Small intestine (tissue), 7 donors: ENCODE data around the gene MEIKIN. TPM values are rescaled to one million over a fixed set of nuclear protein-coding genes. Genes with fewer than 3 reads are reported as not detected.

Experiments used
- DNase-seq, 2 donors: peaks; one replicate each; pipeline versions ENCODE4 v3.0.0 to v3.0.0-alpha.2; 2013
- FAIRE-seq: peaks from 2 replicates; lab custom pipeline; 2012; peaks lifted over from hg19 to GRCh38; lab: Jason Lieb, UNC
- H3K27ac ChIP-seq, 3 donors: one replicate each; pipeline ENCODE4 v1.5.1; 2013; ENCODE audit warnings: low read length in 2 of 3, mild to moderate bottlenecking in 2 of 3, control low read depth in 1 of 3, inconsistent platforms in 1 of 3, low read depth in 1 of 3, moderate library complexity in 1 of 3
- H3K27me3 ChIP-seq, 3 donors: one replicate each; pipeline ENCODE4 v1.6.1; 2013; ENCODE audit warnings: low read length in 3 of 3, inconsistent platforms in 1 of 3; ENCODE audit not compliant: control insufficient read depth in 3 of 3, insufficient read depth in 3 of 3
- H3K36me3 ChIP-seq, 3 donors: one replicate each; pipeline ENCODE4 v1.6.1; 2013; ENCODE audit warnings: low read length in 3 of 3, inconsistent platforms in 1 of 3, low read depth in 1 of 3, mild to moderate bottlenecking in 1 of 3, moderate library complexity in 1 of 3; ENCODE audit not compliant: control insufficient read depth in 3 of 3, insufficient read depth in 2 of 3
- H3K4me1 ChIP-seq, 3 donors: one replicate each; pipeline ENCODE4 v1.6.1; 2013; ENCODE audit warnings: low read length in 2 of 3, inconsistent platforms in 1 of 3, low read depth in 1 of 3, mild to moderate bottlenecking in 1 of 3, moderate library complexity in 1 of 3; ENCODE audit not compliant: control insufficient read depth in 3 of 3, insufficient read depth in 2 of 3
- H3K4me3 ChIP-seq, 3 donors: one replicate each; pipeline ENCODE4 v1.5.1; 2013; ENCODE audit warnings: low read length in 3 of 3, control low read depth in 1 of 3, inconsistent platforms in 1 of 3, low read depth in 1 of 3, mild to moderate bottlenecking in 1 of 3, moderate library complexity in 1 of 3
- H3K9me3 ChIP-seq, 2 donors: one replicate each; pipeline ENCODE4 v1.6.1; 2013; ENCODE audit warnings: low read depth in 1 of 2, low read length in 1 of 2; ENCODE audit not compliant: control insufficient read depth in 2 of 2, insufficient read depth in 1 of 2
- WGBS, 3 donors: extraction: QIAGEN DNeasy Blood & Tissue Kit; methylation state at CpG; one replicate each; pipeline ENCODE4 v1.1.7; 2013; 5-methylcytosine and 5-hydroxymethylcytosine counted together
- polyA plus RNA-seq, 4 donors: library from polyadenylated mRNA; stranded (reverse) in 3 of 4; unstranded in 1 of 4; fragments of 200-250 nt in 3 of 4; fragments of 120-200 nt in 1 of 4; gene quantifications; one replicate each; pipeline versions ENCODE4 v1.2.1 to v1.2.3, GENCODE V29; 2013
- donor health status: healthy with polysubstance abuse.
- donor health status: control.
- donor health status: control.
- donor health status: Bipolar disorder and iron deficiency.
- donor health status: healthy.

The MEIKIN gene
- polyA plus RNA-seq, 4 donors, result 3.8 TPM; not detected in 3

DNA sequence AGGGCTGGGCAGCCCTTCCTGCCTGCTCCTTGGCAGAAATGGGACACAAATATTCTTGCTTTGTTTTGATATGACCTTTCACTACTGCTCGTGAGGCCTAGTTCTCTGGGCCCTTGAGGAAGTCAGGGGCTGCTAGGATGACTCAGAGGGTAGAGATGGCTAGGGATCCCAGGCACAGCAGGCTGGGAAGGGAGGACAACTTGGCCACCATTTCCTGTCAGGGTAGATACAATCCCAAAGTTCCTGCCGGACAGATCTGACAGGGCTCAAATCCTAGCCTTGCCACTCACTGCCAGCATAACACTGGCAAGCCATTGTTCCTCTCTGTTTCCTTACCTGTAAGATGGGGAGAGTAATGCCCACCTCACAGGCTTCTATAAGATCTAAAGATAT, 31.7 kb upstream of the MEIKIN start:
- no peaks in the 10 kb centered on the region for H3K36me3 ChIP-seq
- FAIRE-seq (no peak), DNase-seq (no peak)
- H3K4me3 ChIP-seq, result no peak overlapping the region
- no peak overlapping the region for H3K27ac ChIP-seq
- peaks cover 0 to 7% (median 3%) of the 10 kb centered on the region in 3 donors for H3K4me1 ChIP-seq
- WGBS, 3 donors, result 78 to 81% (median 79%) methylated on average over 2 of the region's 2 CpGs
- no peaks in the 10 kb centered on the region for H3K27me3 ChIP-seq
- no peaks in the 10 kb centered on the region for H3K9me3 ChIP-seq

DNA sequence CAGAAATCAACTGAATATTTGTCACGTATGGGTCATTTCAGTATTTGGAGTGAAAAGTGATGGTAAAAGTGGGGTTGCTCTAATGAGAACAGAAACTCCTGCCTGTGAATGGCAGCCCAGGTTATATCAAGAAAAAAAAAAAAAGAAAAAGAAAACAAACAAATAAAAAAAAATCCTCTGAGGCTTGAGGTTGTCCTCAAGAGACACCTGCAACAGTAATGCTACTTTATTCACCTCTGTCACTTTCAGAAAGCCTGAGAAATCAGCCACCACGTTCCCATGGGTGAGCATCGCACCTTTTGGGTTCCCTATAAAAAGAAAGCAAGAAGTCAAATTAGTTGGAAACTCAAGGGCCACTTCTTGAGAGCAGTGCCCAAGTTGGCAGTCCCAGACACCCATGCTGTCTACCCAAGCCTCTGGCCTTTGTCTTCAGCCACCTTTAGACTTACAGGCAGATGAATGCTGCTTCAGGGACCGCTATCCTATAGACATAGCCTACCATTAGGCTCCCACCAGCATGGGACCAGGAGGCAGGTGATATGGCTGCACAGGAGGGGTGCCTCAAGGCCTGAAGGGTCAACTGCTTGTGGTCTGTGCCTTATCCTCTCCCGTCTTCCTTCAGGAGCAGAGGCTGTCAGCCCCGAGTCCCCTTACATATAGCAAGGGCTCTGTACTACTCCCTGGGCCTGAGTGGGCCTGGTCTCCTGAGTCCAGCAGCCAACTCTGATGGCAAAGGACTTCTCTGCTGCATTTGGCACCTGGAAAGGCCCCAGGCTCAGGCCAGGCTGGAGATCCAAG, 31.1 kb upstream of the MEIKIN start:
- FAIRE-seq (no peak), DNase-seq (no peak)
- H3K27me3 ChIP-seq, result no peaks in the 10 kb centered on the region
- no peaks in the 10 kb centered on the region for H3K9me3 ChIP-seq
- no peaks in the 10 kb centered on the region for H3K36me3 ChIP-seq
- no peak overlapping the region for H3K27ac ChIP-seq
- no peak overlapping the region for H3K4me3 ChIP-seq
- WGBS, 3 donors, result 91% methylated on average over 6 of the region's 6 CpGs
- peaks cover 0 to 7% (median 3%) of the 10 kb centered on the region in 3 donors for H3K4me1 ChIP-seq

DNA sequence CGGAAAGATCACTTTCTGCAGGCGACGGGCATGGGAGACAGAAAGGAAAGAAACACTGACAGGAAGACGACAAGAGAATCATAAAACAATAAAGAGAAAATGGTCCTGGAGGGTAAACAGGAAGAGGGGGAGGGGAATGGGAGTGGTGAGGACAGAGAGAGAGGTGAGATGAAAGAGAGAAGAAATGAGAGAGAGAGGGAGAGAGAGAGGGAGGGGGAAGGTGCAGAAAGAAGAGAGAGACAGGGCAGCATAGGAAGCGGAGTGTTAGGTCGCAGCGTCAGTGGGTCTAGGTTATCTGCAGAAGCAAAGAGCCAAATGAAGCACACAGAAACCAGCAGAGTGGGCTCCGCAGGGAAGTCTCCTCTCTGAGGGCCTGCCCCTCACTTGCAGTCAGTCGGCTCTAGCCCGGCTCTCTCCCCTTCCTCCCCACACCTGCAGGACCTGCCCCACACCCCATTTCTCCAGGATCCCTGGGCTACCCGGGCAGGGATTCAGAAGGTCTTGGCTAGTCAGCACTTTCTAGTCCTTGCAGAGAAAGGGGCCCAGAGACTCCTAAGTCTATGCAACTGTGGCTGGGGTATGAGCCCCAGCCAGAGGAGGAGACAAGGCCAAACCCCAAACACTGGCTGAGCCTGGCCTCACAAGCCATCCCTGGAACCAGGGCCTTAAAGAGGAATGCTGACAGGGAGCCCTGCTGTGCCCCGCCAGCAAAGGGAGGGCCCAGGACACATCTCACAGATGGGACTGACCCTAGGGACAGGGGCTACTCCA, 29.7 kb upstream of the MEIKIN start:
- WGBS, 3 donors, result 42 to 47% (median 44%) methylated on average over 11 to 12 of the region's 12 CpGs
- peaks cover 0 to 7% (median 3%) of the 10 kb centered on the region in 3 donors for H3K4me1 ChIP-seq
- peak overlapping the region in 1 of 3 donors; percentile 41 for H3K27ac ChIP-seq
- no peak overlapping the region for H3K4me3 ChIP-seq
- no peak for FAIRE-seq
- no peaks in the 10 kb centered on the region for H3K27me3 ChIP-seq
- no peaks in the 10 kb centered on the region for H3K36me3 ChIP-seq
- peak; percentile 32 to 44 for DNase-seq
- no peaks in the 10 kb centered on the region for H3K9me3 ChIP-seq

DNA sequence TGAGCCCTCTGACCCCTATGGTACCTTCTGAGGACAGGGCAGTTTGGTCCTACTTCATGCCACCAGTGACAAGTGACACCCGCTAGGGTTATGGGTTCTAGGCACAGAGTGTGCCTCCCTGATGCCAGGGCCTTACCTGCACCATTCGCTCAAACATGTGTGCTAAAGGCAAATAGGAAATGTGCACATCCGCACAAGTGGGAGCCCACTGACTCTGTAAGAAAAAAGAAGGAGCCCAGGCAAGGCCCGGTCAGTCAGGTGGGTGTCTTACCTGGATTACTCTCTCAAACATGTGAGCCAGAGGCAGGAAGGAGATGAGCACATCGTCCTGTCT, 29.1 kb upstream of the MEIKIN start:
- H3K4me3 ChIP-seq, result no peak overlapping the region
- H3K27me3 ChIP-seq, result no peaks in the 10 kb centered on the region
- no peak for FAIRE-seq
- DNase-seq, result no peak
- peak overlapping the region in 1 of 3 donors; percentile 14 for H3K27ac ChIP-seq
- H3K36me3 ChIP-seq, result no peaks in the 10 kb centered on the region
- H3K9me3 ChIP-seq, result no peaks in the 10 kb centered on the region
- WGBS, 3 donors, result 69 to 77% (median 71%) methylated on average over 5 of the region's 5 CpGs
- peaks cover 0 to 7% (median 3%) of the 10 kb centered on the region in 3 donors for H3K4me1 ChIP-seq

DNA sequence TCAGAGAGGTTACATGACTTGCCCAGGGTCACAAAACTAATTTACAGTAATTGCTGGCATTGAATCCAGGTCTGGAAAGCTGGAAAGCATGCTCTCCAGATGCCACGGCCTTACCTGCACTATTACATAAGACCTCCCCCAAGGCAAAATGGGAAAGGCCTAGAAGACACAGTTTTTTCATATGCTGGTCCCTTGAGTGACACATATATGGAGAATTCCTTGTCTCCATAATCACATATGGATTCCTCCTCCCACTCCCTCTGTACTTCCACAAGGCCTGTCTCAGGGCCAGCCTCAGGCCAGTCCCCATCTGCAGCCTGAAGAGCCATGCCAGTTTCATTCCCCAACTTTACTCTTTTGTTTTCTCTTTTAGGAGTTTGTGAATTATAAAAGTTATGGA, 28.6 kb upstream of the MEIKIN start:
- no peak for FAIRE-seq
- Histone ChIP-seq H3K9me3 (no peaks in the 10 kb centered on the region), H3K36me3 (no peaks in the 10 kb centered on the region), H3K27me3 (no peaks in the 10 kb centered on the region), H3K4me1 (peaks cover 0 to 7% (median 3%) of the 10 kb centered on the region in 3 donors), H3K4me3 (no peak overlapping the region), H3K27ac (peak overlapping the region in 1 of 3 donors; percentile 14)
- WGBS, 3 donors, result 83 to 94% (median 93%) methylated on average over 1 of the region's 1 CpG
- no peak for DNase-seq

DNA sequence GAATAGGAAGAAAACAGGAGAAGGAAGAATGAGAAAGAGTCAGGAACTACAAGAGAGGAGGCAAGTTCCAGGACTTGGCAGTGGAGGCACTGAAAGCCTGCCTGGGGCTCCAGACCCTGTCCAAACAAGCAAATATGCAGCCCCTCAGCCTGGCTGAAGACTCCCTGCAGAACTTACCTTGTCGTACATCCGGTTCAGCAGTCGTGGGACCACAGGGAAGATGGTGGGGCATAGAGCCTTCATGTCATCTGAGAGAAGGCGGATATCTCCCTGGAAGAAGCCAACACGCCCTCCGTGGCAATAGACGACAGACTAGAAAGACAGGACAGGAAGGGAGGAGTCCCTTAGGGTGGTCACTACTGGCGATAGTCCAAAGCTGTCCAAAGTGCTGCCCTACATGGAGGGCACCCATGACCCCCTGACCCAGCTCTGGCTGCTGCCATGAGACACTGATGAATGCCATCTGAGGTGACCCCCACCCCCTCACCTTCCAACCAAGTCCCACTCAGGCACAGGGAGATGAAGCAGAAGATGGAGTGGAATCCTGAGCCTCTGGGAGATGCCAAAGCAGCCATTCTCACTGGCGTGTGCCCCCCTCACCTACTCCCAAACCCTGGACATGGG, 27.7 kb upstream of the MEIKIN start:
- FAIRE-seq (no peak), DNase-seq (no peak)
- 91 to 97% (median 95%) methylated on average over 8 to 9 of the region's 9 CpGs for WGBS, 3 donors

DNA sequence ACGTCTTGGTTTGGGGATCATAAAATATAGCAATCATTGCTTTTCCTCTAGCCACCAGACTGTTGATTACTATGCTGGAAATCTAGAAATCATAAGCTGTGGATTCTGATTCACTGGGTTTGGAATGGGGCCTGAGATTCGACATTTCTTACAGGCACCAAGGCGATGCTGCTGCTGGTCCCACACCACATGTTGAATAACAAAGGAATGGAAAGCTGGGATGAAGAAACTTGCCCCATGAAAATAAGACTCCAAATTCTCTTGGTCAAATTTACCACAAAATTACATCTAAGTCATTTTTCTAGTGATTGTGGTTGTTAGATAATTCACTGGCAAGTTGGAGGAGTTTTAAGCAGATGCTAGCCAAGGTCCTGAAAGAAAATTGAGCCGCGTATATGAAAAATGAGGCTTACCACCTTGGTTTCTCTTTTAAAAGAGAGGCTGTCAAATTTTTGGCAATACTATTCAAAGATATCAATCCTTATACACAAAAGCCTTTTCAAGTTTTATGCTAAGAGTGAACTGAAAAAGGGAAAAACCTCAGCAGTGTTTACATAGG, 23.0 kb upstream of the MEIKIN start:
- FAIRE-seq (no peak), DNase-seq (no peak)
- 88 to 89% (median 88%) methylated on average over 5 of the region's 5 CpGs for WGBS, 3 donors
- H3K36me3 ChIP-seq, result no peaks in the 10 kb centered on the region
- no peak overlapping the region for H3K27ac ChIP-seq
- H3K9me3 ChIP-seq, result no peaks in the 10 kb centered on the region
- H3K4me3 ChIP-seq, result no peak overlapping the region
- H3K27me3 ChIP-seq, result no peaks in the 10 kb centered on the region
- no peaks in the 10 kb centered on the region for H3K4me1 ChIP-seq

More for the DNA sequence above, 27.7 kb upstream of the MEIKIN start:
- Histone ChIP-seq H3K36me3 (no peaks in the 10 kb centered on the region), H3K4me1 (peaks cover 0 to 7% (median 3%) of the 10 kb centered on the region in 3 donors), H3K27ac (no peak overlapping the region), H3K9me3 (no peaks in the 10 kb centered on the region), H3K27me3 (no peaks in the 10 kb centered on the region), H3K4me3 (no peak overlapping the region)

DNA sequence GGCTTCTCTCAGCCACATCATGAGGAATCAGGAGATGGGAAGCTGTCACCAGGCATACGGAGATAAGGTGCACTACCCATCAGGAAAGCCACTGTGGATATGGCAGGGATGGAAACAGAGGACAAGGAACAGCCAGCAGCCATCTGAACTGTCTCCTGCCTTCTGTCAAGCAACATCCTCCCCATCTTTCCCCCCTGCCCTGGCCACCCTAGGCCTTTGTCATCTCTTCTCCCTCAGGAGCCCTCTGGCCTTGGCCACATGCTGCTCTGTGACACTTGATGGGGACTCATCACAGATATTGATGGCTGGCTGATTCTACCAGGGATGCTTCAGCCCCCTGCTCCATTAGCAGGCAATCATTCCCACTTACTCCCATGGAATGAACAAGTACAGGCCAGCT, 21.1 kb upstream of the MEIKIN start:
- Histone ChIP-seq H3K27ac (no peak overlapping the region), H3K4me3 (no peak overlapping the region), H3K36me3 (no peaks in the 10 kb centered on the region), H3K4me1 (no peaks in the 10 kb centered on the region), H3K27me3 (no peaks in the 10 kb centered on the region), H3K9me3 (no peaks in the 10 kb centered on the region)
- WGBS, 3 donors, result 92 to 100% (median 94%) methylated on average over 1 of the region's 1 CpG
- no peak for DNase-seq
- no peak for FAIRE-seq
